K562 (cell line): ENCODE measurements around the gene IRF3. TPM values are rescaled to one million over a fixed set of nuclear protein-coding genes. Genes with fewer than 3 reads are reported as not detected.

ENCODE experiments used
- ATAC-seq: fragments of 200-7000 bp; cut with Tn5 transposase; 3 replicates; pipeline ENCODE4 v1.9.1; 2020; ENCODE audit warnings: moderate library complexity
- BruUV-seq: library from RNA; stranded (reverse); fragments of 400-500 nt; replicated peaks from 2 replicates; lab custom pipeline; 2021; lab: Mats Ljungman, UMichigan
- CTCF ChIA-PET: fragments of 300-600 bp; formaldehyde crosslinking; extraction: SDS; loops from one replicate; lab custom pipeline; 2021; ENCODE audit warnings: low intra/inter-chr PET ratio; lab: Yijun Ruan, JAX
- POLR2A ChIA-PET: fragments of 300-600, 350-650 bp; sonication (Branson Sonifier 250); formaldehyde crosslinking; extraction: SDS; loops from one replicate; lab custom pipeline; 2021; ENCODE audit warnings: antibody characterized with exemption, inconsistent platforms; lab: Yijun Ruan, JAX
- DNase-seq, 4 experiments: peaks; one replicate each; pipeline versions ENCODE4 v3.0.0 to v3.0.0-alpha.2; 2011 to 2018; ENCODE audit warnings: low spot score in 3 of 4, mixed read lengths in 3 of 4; ENCODE audit errors: extremely low read depth in 1 of 4
- FAIRE-seq: peaks from 2 replicates; lab custom pipeline; 2011; peaks lifted over from hg19 to GRCh38; lab: Jason Lieb, UNC
- H2AFZ ChIP-seq: 2 replicates; pipeline ENCODE4 v1.6.0; 2011; ENCODE audit warnings: low read depth, low read length, control low read depth, inconsistent platforms
- H3K27ac ChIP-seq: fragments of 200-600 bp; 3 replicates; pipeline ENCODE4 v1.8.0; 2011; ENCODE audit warnings: low read depth, mild to moderate bottlenecking, control low read depth, inconsistent platforms, low read length, moderate library complexity, mixed read lengths; ENCODE audit errors: extremely low read depth
- H3K27me3 ChIP-seq, 2 experiments: fragments of 300-600 bp in 1 of 2; 2 replicates in 1 of 2; 3 replicates in 1 of 2; pipeline versions ENCODE4 v1.6.0 to v1.8.0; 2011; ENCODE audit warnings: inconsistent platforms in 2 of 2, low read length in 2 of 2, mild to moderate bottlenecking in 1 of 2, mixed read lengths in 1 of 2, moderate library complexity in 1 of 2; ENCODE audit not compliant: control insufficient read depth in 2 of 2, insufficient read depth in 2 of 2
- H3K36me3 ChIP-seq: fragments of 300-600 bp; 3 replicates; pipeline ENCODE4 v1.8.0; 2011; ENCODE audit warnings: mild to moderate bottlenecking, low read length, inconsistent platforms; ENCODE audit not compliant: control insufficient read depth, insufficient read depth
- H3K4me1 ChIP-seq, 2 experiments: fragments of 200-600 bp in 1 of 2; replicated peaks in 1 of 2; 2 replicates in 1 of 2; 3 replicates in 1 of 2; pipeline versions ENCODE4 v1.5.1 to v1.8.0; 2011; ENCODE audit warnings: inconsistent platforms in 2 of 2, low read length in 2 of 2, mild to moderate bottlenecking in 1 of 2, mixed read lengths in 1 of 2, moderate library complexity in 1 of 2; ENCODE audit not compliant: control insufficient read depth in 2 of 2, insufficient read depth in 2 of 2
- H3K4me2 ChIP-seq: 2 replicates; pipeline ENCODE4 v1.6.1; 2011; ENCODE audit warnings: low read length, control low read depth, inconsistent platforms, mixed read lengths; ENCODE audit not compliant: insufficient read depth
- H3K4me3 ChIP-seq: fragments of 200-600 bp; sonication (generic), shearing (Covaris generic); 2 replicates; pipeline ENCODE4 v1.5.1; 2016; ENCODE audit warnings: control low read depth, inconsistent platforms
- H3K79me2 ChIP-seq: fragments of 200-600 bp; 3 replicates; pipeline ENCODE4 v1.8.0; 2011; ENCODE audit warnings: low read length, inconsistent platforms; ENCODE audit not compliant: control insufficient read depth, insufficient read depth
- H3K9ac ChIP-seq, 2 experiments: 2 replicates each; pipeline versions ENCODE4 v1.6.0 to v1.6.1; 2011; ENCODE audit warnings: low read depth in 2 of 2, low read length in 2 of 2, control low read depth in 1 of 2, inconsistent platforms in 1 of 2, mild to moderate bottlenecking in 1 of 2, mixed read lengths in 1 of 2; ENCODE audit not compliant: insufficient read depth in 1 of 2
- H3K9me1 ChIP-seq: one replicate; pipeline ENCODE4 v1.6.0; 2011; ENCODE audit warnings: inconsistent platforms, mild to moderate bottlenecking, low read length, moderate library complexity; ENCODE audit not compliant: control insufficient read depth, insufficient read depth
- H3K9me3 ChIP-seq: replicated peaks from 2 replicates; pipeline ENCODE4 v1.5.1; 2011; ENCODE audit warnings: low read depth, low read length, inconsistent platforms; ENCODE audit not compliant: control insufficient read depth, insufficient read depth
- H4K20me1 ChIP-seq: replicated peaks from 2 replicates; pipeline ENCODE4 v1.6.1; 2011; ENCODE audit warnings: low read length, inconsistent platforms, mixed read lengths; ENCODE audit not compliant: control insufficient read depth, insufficient read depth
- BCOR ChIP-seq: fragments of 450-650 bp; IDR thresholded peaks from 2 replicates; pipeline ENCODE4 v1.6.1; 2016
- CHAMP1 ChIP-seq: fragments of 450-650 bp; IDR thresholded peaks from 2 replicates; pipeline ENCODE4 v1.6.1; 2016; ENCODE audit warnings: mild to moderate bottlenecking
- HES1 ChIP-seq: fragments of 450-650 bp; IDR thresholded peaks from 2 replicates; pipeline ENCODE4 v1.6.1; 2016; ENCODE audit warnings: low read depth, mild to moderate bottlenecking, moderate library complexity
- KDM1A ChIP-seq, 2 experiments: fragments of 450-650 bp; IDR thresholded peaks; 2 replicates each; pipeline ENCODE4 v1.6.1; 2016; ENCODE audit warnings: mild to moderate bottlenecking in 2 of 2
- MIER1 ChIP-seq: fragments of 450-650 bp; IDR thresholded peaks from 2 replicates; pipeline ENCODE4 v1.6.1; 2016; ENCODE audit warnings: antibody characterized with exemption, mild to moderate bottlenecking, low read depth
- MTA3 ChIP-seq: fragments of 450-650 bp; formaldehyde crosslinking; IDR thresholded peaks from 2 replicates; pipeline ENCODE4 v1.6.1; 2017; ENCODE audit warnings: mild to moderate bottlenecking, borderline replicate concordance
- RBM25 ChIP-seq: fragments of 200-400 bp; formaldehyde crosslinking; IDR thresholded peaks from 2 replicates; pipeline ENCODE4 v1.6.1; 2018; ENCODE audit warnings: low read length, low read depth, moderate library complexity; ENCODE audit not compliant: severe bottlenecking
- SMAD4 ChIP-seq: fragments of 250-450 bp; sonication (Bioruptor Pico); conservative IDR thresholded peaks from 2 replicates; pipeline ENCODE4 v1.8.0; 2021; ENCODE audit warnings: inconsistent platforms, mild to moderate bottlenecking, moderate library complexity
- SMARCC2 ChIP-seq: fragments of 450-650 bp; IDR thresholded peaks from 2 replicates; pipeline ENCODE4 v1.6.1; 2017; ENCODE audit warnings: antibody characterized with exemption, moderate library complexity, mild to moderate bottlenecking, low read depth
- XRCC3 ChIP-seq: fragments of 450-650 bp; IDR thresholded peaks from 2 replicates; pipeline ENCODE4 v1.6.1; 2017; ENCODE audit warnings: mild to moderate bottlenecking, moderate library complexity
- ZFP30 ChIP-seq: fragments of 250-450 bp; sonication (Bioruptor Pico); IDR thresholded peaks from 2 replicates; pipeline ENCODE4 v1.8.0; 2022; ENCODE audit warnings: moderate library complexity, mild to moderate bottlenecking, inconsistent platforms, borderline replicate concordance
- ZNF121 ChIP-seq: sonication (generic); formaldehyde crosslinking; conservative IDR thresholded peaks from 2 replicates; pipeline ENCODE4 v1.8.0; 2022; ENCODE audit warnings: missing genetic modification reagents
- ZNF764 ChIP-seq: fragments of 250-450 bp; sonication (Bioruptor Pico); IDR thresholded peaks from 2 replicates; pipeline ENCODE4 v1.4.0; 2020; ENCODE audit warnings: low read depth, mild to moderate bottlenecking, moderate library complexity
- WGBS: fragments of 100-300 bp; shearing (Covaris generic); methylation state at CpG from one replicate; pipeline ENCODE4 v1.1.6; 2016; ENCODE audit warnings: low coverage, mixed read lengths; ENCODE audit not compliant: insufficient coverage; ENCODE audit errors: missing lambda C conversion rate; 5-methylcytosine and 5-hydroxymethylcytosine counted together
- in situ Hi-C: fragments of 300-500 bp; cut with MboI; formaldehyde crosslinking; loops from 4 replicates; pipeline ENCODE4 v1.15.0; 2018; ENCODE audit warnings: inconsistent platforms, mixed read lengths
- intact Hi-C: fragments of 100-400 bp; cut with micrococcal nuclease; formaldehyde crosslinking; loops from 2 replicates; pipeline ENCODE4 v1.14.2; 2022
- polyA plus RNA-seq, 8 experiments: library from polyadenylated mRNA; depleted of rRNA in 4 of 8; stranded (reverse) in 5 of 8; unstranded in 3 of 8; fragments of >200 nt; fragmentation: Nextera tagmentation in 2 of 8; fragmentation: Illumina TruSeq in 1 of 8; extraction: Ambion mirVana in 2 of 8; extraction: Trizol in 1 of 8; gene quantifications; 2 replicates each; pipeline versions ENCODE4 v1.2.1 to v1.2.3, GENCODE V29; 2011 to 2014; ENCODE audit warnings: inconsistent platforms in 1 of 8, missing spikeins in 1 of 8
- total RNA-seq, 7 experiments: library from RNA; depleted of rRNA in 6 of 7; stranded (reverse); fragments of >200 nt in 6 of 7; fragmentation: Illumina TruSeq in 2 of 7; extraction: Trizol in 2 of 7; gene quantifications; 2 replicates each; pipeline versions ENCODE4 v1.2.1 to v1.2.3, GENCODE V29; 2011 to 2021; ENCODE audit warnings: low replicate concordance in 1 of 7

IRF3 gene
- total and polyA plus RNA-seq, 9 of the 15 experiments (the other 6 are each of a cell fraction or from before 2014, with no cell fraction given): 7.5 to 145 (median 65.4) TPM

GRCh38 chr19:49632576-49632975 is 33.1 kb downstream of the IRF3 start:
- BruUV-seq: no TSS peak
- Histone ChIP-seq H3K9me1 (no peaks in the 10 kb centered on the region), H3K4me3 (no peak overlapping the region), H3K9ac (peak overlapping the region in 1 of 2 experiments; percentile 29; a peak in 1 of 4 replicates), H4K20me1 (no peaks in the 10 kb centered on the region), H3K4me1 (peaks cover 6 to 23% of the 10 kb centered on the region in 2 experiments; a peak in 3 of 5 replicates), H3K79me2 (no peaks in the 10 kb centered on the region), H3K9me3 (no peaks in the 10 kb centered on the region), H2AFZ (no peak overlapping the region), H3K4me2 (no peak overlapping the region), H3K27me3 (no peaks in the 10 kb centered on the region), H3K27ac (no peak overlapping the region), H3K36me3 (no peaks in the 10 kb centered on the region; the same call in 2 of the 3 replicates)
- 85% methylated on average over 5 of the region's 5 CpGs for WGBS
- CTCF ChIA-PET: no interaction called here
- FAIRE-seq: peak; percentile 35
- no peak for ATAC-seq
- in situ Hi-C loops (no loop called here), intact Hi-C loops (no loop called here)
- DNase-seq: no peak
- POLR2A ChIA-PET: interaction anchor here (0.6 kb wide), 1 partner anchor 35 kb away, joined by 3 read pairs; no protein-coding TSS in a partner anchor
- TF ChIP-seq ZNF764 (CRISPR knock-in tag) (no peak), MIER1 (no peak), ZNF121 (CRISPR knock-in tag) (peak; percentile 56; the same call in 1 of the 2 replicates), XRCC3 (no peak)

- DNase-seq (peak in 1 of 4 experiments; percentile 49), ATAC-seq (no peak), FAIRE-seq (peak; percentile 61)
- H3K9me1 ChIP-seq: no peaks in the 10 kb centered on the region
- no peak overlapping the region; the same call in 1 of the 2 replicates for H3K4me2 ChIP-seq
- CTCF ChIA-PET: no interaction called here
- intact Hi-C loops (no loop called here), in situ Hi-C loops (no loop called here)
- H3K27me3 ChIP-seq: no peaks in the 10 kb centered on the region
- BruUV-seq: no TSS peak
- H3K4me3 ChIP-seq: no peak overlapping the region
- H4K20me1 ChIP-seq: no peaks in the 10 kb centered on the region
- H2AFZ ChIP-seq: no peak overlapping the region
- 72% methylated on average over 19 of the region's 19 CpGs for WGBS
- H3K9me3 ChIP-seq: no peaks in the 10 kb centered on the region
- H3K79me2 ChIP-seq: no peaks in the 10 kb centered on the region
- peaks cover 6% of the 10 kb centered on the region; the same call in 1 of the 3 replicates for H3K36me3 ChIP-seq
- H3K27ac ChIP-seq: no peak overlapping the region
- H3K4me1 ChIP-seq: peaks cover 6 to 19% of the 10 kb centered on the region in 2 experiments; a peak in 3 of 5 replicates
- H3K9ac ChIP-seq: peak overlapping the region in 1 of 2 experiments; percentile 48; a peak in 1 of 4 replicates
- POLR2A ChIA-PET: interaction anchor here (1.0 to 1.3 kb wide), 2 partner anchors 9 to 11 kb away, joined by 3 to 5 read pairs; partner anchors contain the start of gene RRAS
- TF ChIP-seq CHAMP1: no peak
- no peak for TF ChIP-seq ZFP30 (CRISPR knock-in tag)
- TF ChIP-seq KDM1A (IDR thresholded peaks at IDR 0.05): 0 out of 4 replicates have a peak, but pooled peaks of 1 of the 2 experiments have one; percentile 21
- peak; percentile 38 for TF ChIP-seq RBM25
- no peak for TF ChIP-seq SMARCC2
- TF ChIP-seq BCOR: peak; percentile 43; the same call in 1 of the 2 replicates
- TF ChIP-seq SMAD4 (CRISPR knock-in tag): no peak
- no peak for TF ChIP-seq MTA3
- no peak for TF ChIP-seq HES1
Observed at GRCh38 chr19:49631610-49632192, 34.0 kb downstream of the IRF3 start.
